ES-I3 (cell line): ENCODE results near the gene KIF5C.

Experiments
- H3K36me3 ChIP-seq: 2 replicates; pipeline ENCODE4 v1.6.1; 2013; ENCODE audit warnings: mild to moderate bottlenecking, low read length, control low read depth, moderate library complexity; ENCODE audit not compliant: insufficient read depth
- H3K4me1 ChIP-seq: 2 replicates; pipeline ENCODE4 v1.6.1; 2013; ENCODE audit warnings: mild to moderate bottlenecking, control low read depth, low read length; ENCODE audit not compliant: insufficient read depth
- H3K9ac ChIP-seq: 2 replicates; pipeline ENCODE4 v1.6.1; 2013; ENCODE audit warnings: low read depth, mild to moderate bottlenecking, low read length, moderate library complexity
- H3K9me3 ChIP-seq: 2 replicates; pipeline ENCODE4 v1.6.1; 2013; ENCODE audit warnings: mild to moderate bottlenecking, low read length, moderate library complexity; ENCODE audit not compliant: control insufficient read depth, insufficient read depth

The KIF5C gene

GRCh38 chr2:149020432-149020851 lies 145.4 kb downstream of the KIF5C start:
- peaks cover 6% of the 10 kb centered on the region for H3K4me1 ChIP-seq
- no peaks in the 10 kb centered on the region for H3K9me3 ChIP-seq
- H3K9ac ChIP-seq = no peak overlapping the region
- H3K36me3 ChIP-seq = peaks cover 8% of the 10 kb centered on the region; the same call in 1 of the 2 replicates

GRCh38 chr2:149021271-149021719 lies 146.3 kb downstream of the KIF5C start:
- H3K9me3 ChIP-seq = no peaks in the 10 kb centered on the region
- H3K9ac ChIP-seq = no peak overlapping the region
- H3K4me1 ChIP-seq = no peaks in the 10 kb centered on the region; the same call in 1 of the 2 replicates
- peaks cover 3% of the 10 kb centered on the region; the same call in 1 of the 2 replicates for H3K36me3 ChIP-seq

GRCh38 chr2:149021761-149022160 lies 146.7 kb downstream of the KIF5C start:
- Histone ChIP-seq H3K4me1 (no peaks in the 10 kb centered on the region; the same call in 1 of the 2 replicates), H3K36me3 (peaks cover 3% of the 10 kb centered on the region; the same call in 1 of the 2 replicates), H3K9ac (no peak overlapping the region), H3K9me3 (no peaks in the 10 kb centered on the region)

- no peaks in the 10 kb centered on the region for H3K9me3 ChIP-seq
- peaks cover 3% of the 10 kb centered on the region; the same call in 1 of the 2 replicates for H3K36me3 ChIP-seq
- H3K9ac ChIP-seq = no peak overlapping the region
- H3K4me1 ChIP-seq = peaks cover 8% of the 10 kb centered on the region; the same call in 1 of the 2 replicates
Observed at GRCh38 chr2:149023091-149023490, 148.1 kb downstream of the KIF5C start.

DNA sequence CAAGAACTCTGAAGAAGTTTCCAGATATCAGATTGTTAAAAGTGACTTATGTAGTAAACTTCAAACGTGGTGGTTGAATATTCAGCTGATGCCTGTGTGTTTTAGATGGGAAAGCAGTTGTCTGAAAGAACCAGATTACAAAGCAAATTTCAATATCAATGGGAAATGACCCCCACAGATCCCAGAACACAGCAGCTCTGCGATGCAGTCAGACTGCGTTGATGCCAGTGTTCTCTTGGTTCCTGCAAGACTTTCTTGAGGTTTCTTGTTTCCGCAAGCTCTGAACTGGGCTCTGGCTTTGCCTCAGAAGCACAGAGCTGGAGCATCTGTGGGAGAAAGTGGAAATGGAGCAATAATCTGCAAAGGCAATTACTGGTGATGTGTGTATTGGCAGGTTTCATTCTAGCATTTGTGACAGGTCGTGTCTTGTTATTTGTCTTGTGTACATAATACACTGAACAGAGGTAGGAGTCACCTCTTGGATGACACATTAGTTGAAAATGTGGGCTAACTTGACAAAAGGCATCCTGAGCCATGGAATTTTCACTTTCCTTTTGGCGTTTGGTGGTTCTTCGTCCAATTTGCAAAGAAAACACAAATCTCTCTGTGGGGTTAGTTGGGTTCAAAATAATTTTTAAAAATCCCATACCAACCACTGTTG lies 152.7 kb downstream of the KIF5C start:
- Histone ChIP-seq H3K9ac (no peak overlapping the region), H3K9me3 (no peaks in the 10 kb centered on the region), H3K36me3 (no peaks in the 10 kb centered on the region), H3K4me1 (peaks cover 12% of the 10 kb centered on the region; the same call in 1 of the 2 replicates)

GRCh38 chr2:149028377-149028776 lies 153.3 kb downstream of the KIF5C start:
- Histone ChIP-seq H3K36me3 (no peaks in the 10 kb centered on the region), H3K4me1 (peaks cover 12% of the 10 kb centered on the region; the same call in 1 of the 2 replicates), H3K9ac (no peak overlapping the region), H3K9me3 (no peaks in the 10 kb centered on the region)

DNA sequence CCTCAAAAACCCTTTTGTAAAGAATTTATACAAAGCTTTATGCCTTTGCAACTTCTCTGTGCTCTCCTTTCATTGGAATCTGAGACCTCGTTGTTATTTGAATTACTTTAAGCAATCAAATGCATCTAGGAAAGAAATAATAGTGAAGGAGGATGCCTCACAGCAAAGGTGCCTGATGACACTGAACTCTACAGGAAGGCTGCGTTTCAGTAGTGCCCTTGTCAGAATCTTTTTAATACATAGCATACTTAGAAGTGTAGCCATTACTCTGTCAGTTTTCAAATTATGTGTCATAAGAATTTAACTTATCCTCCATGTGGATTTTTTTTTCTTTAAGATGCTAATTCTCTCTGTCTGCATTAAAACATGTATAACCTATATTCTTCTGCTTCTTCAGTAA lies 153.9 kb downstream of the KIF5C start:
- H3K36me3 ChIP-seq = no peaks in the 10 kb centered on the region
- H3K4me1 ChIP-seq = peaks cover 12% of the 10 kb centered on the region; the same call in 1 of the 2 replicates
- H3K9ac ChIP-seq = no peak overlapping the region
- H3K9me3 ChIP-seq = no peaks in the 10 kb centered on the region

DNA sequence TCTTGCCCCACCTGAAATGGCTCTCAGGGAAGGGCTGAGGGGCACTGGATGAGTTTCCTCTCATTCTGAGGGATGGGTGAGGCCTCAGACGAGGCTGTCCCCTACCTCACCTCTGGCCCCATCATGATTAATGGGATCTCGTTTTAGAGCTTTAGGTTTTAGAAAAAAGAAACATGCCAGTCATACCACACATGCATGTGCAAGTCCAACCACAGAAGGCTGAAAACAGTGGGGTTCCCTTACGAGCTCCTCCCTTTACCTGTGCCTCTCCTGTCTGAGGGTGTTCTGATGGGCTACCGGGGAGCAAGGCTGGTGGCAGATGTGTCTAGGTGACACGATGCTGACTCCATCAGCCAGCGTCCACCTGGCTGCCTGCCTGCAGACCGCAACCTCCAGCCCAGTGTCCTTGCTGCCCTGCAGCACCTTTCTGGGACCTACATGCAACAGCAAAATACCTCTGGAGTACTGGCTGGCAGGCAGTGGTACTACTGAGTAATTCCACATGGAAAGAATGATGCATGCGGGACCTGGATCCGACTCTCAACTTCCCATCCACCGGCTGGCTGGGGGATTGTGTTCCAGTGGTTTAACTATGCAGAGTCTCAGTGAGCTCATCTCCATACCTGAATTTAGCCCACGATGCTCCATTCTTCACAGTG lies 154.4 kb downstream of the KIF5C start:
- H3K4me1 ChIP-seq = peaks cover 14% of the 10 kb centered on the region; the same call in 1 of the 2 replicates
- no peaks in the 10 kb centered on the region for H3K9me3 ChIP-seq
- H3K36me3 ChIP-seq = no peaks in the 10 kb centered on the region

GRCh38 chr2:149031396-149031795 lies 156.4 kb downstream of the KIF5C start:
- Histone ChIP-seq H3K9ac (no peak overlapping the region), H3K9me3 (no peaks in the 10 kb centered on the region), H3K36me3 (no peaks in the 10 kb centered on the region), H3K4me1 (peaks cover 15% of the 10 kb centered on the region; the same call in 1 of the 2 replicates)

More for the DNA sequence above, 154.4 kb downstream of the KIF5C start:
- H3K9ac ChIP-seq = no peak overlapping the region

GRCh38 chr2:149033716-149034115 lies 158.7 kb downstream of the KIF5C start:
- Histone ChIP-seq H3K9ac (no peak overlapping the region), H3K9me3 (no peaks in the 10 kb centered on the region), H3K4me1 (0 out of 2 replicates have a peak, but pooled peaks cover 6% of the 10 kb centered on the region)

GRCh38 chr2:149034406-149034805 lies 159.4 kb downstream of the KIF5C start:
- no peaks in the 10 kb centered on the region for H3K9me3 ChIP-seq
- H3K9ac ChIP-seq = no peak overlapping the region
- 0 out of 2 replicates have a peak, but pooled peaks cover 6% of the 10 kb centered on the region for H3K4me1 ChIP-seq

More at GRCh38 chr2:149033716-149034115, 158.7 kb downstream of the KIF5C start:
- H3K36me3 ChIP-seq = no peaks in the 10 kb centered on the region

DNA sequence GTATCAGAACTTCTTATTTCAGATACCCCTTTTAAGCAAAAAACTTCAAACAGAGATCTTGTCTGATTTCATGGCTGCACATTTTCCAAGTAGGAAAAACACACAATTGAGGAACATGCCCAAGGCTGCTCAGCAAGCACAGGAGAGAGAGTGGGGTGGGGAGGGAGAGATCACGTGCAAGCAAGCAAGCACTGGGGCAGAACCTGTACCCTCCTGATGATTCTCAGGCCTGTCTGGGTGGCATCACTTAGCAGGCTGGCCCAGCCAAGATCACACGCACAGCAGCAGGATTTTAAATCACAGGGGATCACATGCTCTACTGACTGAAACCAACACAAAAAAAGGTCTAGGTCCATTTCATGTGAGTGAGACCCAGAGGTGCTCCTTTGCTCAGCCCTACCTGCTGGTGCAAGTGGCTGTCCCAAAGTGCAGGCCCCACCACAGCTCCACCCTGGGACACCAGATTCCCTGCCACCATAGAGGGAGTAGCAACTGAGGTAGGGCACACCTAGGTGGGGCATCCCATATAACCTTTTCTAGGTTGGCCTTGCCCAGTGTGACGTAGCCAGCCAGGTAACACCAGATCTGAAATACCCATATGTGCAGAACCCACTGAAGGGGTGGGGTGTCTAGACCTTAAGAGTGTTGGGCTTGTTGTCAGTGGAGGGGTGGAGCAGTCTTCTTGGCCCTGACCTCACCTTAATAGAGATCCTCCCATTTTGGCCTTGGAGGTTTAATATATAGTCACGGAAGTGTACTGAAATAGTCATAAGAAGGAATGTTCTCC lies 161.7 kb downstream of the KIF5C start:
- 0 out of 2 replicates have a peak, but pooled peaks cover 6% of the 10 kb centered on the region for H3K4me1 ChIP-seq
- no peaks in the 10 kb centered on the region for H3K36me3 ChIP-seq
- no peaks in the 10 kb centered on the region for H3K9me3 ChIP-seq
- no peak overlapping the region for H3K9ac ChIP-seq

More at GRCh38 chr2:149034406-149034805, 159.4 kb downstream of the KIF5C start:
- H3K36me3 ChIP-seq = no peaks in the 10 kb centered on the region

GRCh38 chr2:149037851-149038250 lies 162.8 kb downstream of the KIF5C start:
- Histone ChIP-seq H3K4me1 (0 out of 2 replicates have a peak, but pooled peaks cover 6% of the 10 kb centered on the region), H3K36me3 (no peaks in the 10 kb centered on the region), H3K9me3 (no peaks in the 10 kb centered on the region), H3K9ac (peak overlapping the region; percentile 71)
